H9 (cell line): ENCODE measurements around the gene PLEKHA1. TPM values are rescaled to one million over a fixed set of nuclear protein-coding genes. Genes with fewer than 3 reads are reported as not detected.

Experiments
- DNase-seq: peaks from one replicate; pipeline ENCODE4 v3.0.0-alpha.2; 2017
- H2AFZ ChIP-seq: one replicate; pipeline ENCODE4 v1.6.1; 2013; ENCODE audit warnings: mild to moderate bottlenecking, low read length, control low read depth, moderate library complexity
- H2AK5ac ChIP-seq: 2 replicates; pipeline ENCODE4 v1.6.1; 2013; ENCODE audit warnings: low read length, control low read depth, mixed read lengths; ENCODE audit not compliant: insufficient read length
- H2BK120ac ChIP-seq: one replicate; pipeline ENCODE4 v1.6.1; 2013; ENCODE audit warnings: low read depth, mild to moderate bottlenecking, low read length, control low read depth, inconsistent platforms; ENCODE audit not compliant: poor library complexity, severe bottlenecking
- H2BK12ac ChIP-seq: 2 replicates; pipeline ENCODE4 v1.6.1; 2013; ENCODE audit warnings: low read length, control low read depth, mixed read lengths, low read depth; ENCODE audit not compliant: insufficient read length
- H2BK15ac ChIP-seq: 2 replicates; pipeline ENCODE4 v1.6.1; 2013; ENCODE audit warnings: low read depth, low read length, control low read depth
- H2BK20ac ChIP-seq: one replicate; pipeline ENCODE4 v1.6.1; 2013; ENCODE audit warnings: low read depth, mild to moderate bottlenecking, low read length, control low read depth, inconsistent platforms; ENCODE audit not compliant: poor library complexity, severe bottlenecking
- H2BK5ac ChIP-seq: 2 replicates; pipeline ENCODE4 v1.6.1; 2013; ENCODE audit warnings: low read length, control low read depth, mixed read lengths; ENCODE audit not compliant: insufficient read length
- H3K14ac ChIP-seq: 2 replicates; pipeline ENCODE4 v1.6.1; 2013; ENCODE audit warnings: low read length, control low read depth; ENCODE audit not compliant: insufficient read depth
- H3K18ac ChIP-seq: 2 replicates; pipeline ENCODE4 v1.6.1; 2013; ENCODE audit warnings: low read depth, mild to moderate bottlenecking, mixed read lengths, low read length, control low read depth; ENCODE audit not compliant: insufficient read length
- H3K23ac ChIP-seq: 2 replicates; pipeline ENCODE4 v1.6.1; 2013; ENCODE audit warnings: low read length, control low read depth, mixed read lengths, low read depth; ENCODE audit not compliant: insufficient read length
- H3K23me2 ChIP-seq: 2 replicates; pipeline ENCODE4 v1.6.1; 2013; ENCODE audit warnings: low read depth, mild to moderate bottlenecking, mixed read lengths, low read length, control low read depth; ENCODE audit not compliant: insufficient read length, poor library complexity, severe bottlenecking
- H3K27ac ChIP-seq: 2 replicates; pipeline ENCODE4 v1.5.1; 2013; ENCODE audit warnings: low read length, control low read depth, mixed read lengths, low read depth; ENCODE audit not compliant: insufficient read length
- H3K27me3 ChIP-seq: 2 replicates; pipeline ENCODE4 v1.6.1; 2013; ENCODE audit warnings: low read length, control low read depth, inconsistent platforms; ENCODE audit not compliant: insufficient read depth
- H3K4ac ChIP-seq: 2 replicates; pipeline ENCODE4 v1.6.1; 2013; ENCODE audit warnings: low read depth, mild to moderate bottlenecking, control low read depth, inconsistent platforms, low read length, moderate library complexity
- H3K4me1 ChIP-seq: 2 replicates; pipeline ENCODE4 v1.6.1; 2013; ENCODE audit warnings: low read length, control low read depth, inconsistent platforms; ENCODE audit not compliant: insufficient read depth
- H3K4me2 ChIP-seq: 2 replicates; pipeline ENCODE4 v1.6.1; 2013; ENCODE audit warnings: low read length, control low read depth, mixed read lengths; ENCODE audit not compliant: insufficient read length, insufficient read depth
- H3K56ac ChIP-seq: 2 replicates; pipeline ENCODE4 v1.6.1; 2013; ENCODE audit warnings: low read depth, mild to moderate bottlenecking, mixed read lengths, low read length, control low read depth; ENCODE audit not compliant: insufficient read length
- H3K79me1 ChIP-seq: 2 replicates; pipeline ENCODE4 v1.6.1; 2013; ENCODE audit warnings: low read depth, mild to moderate bottlenecking, moderate library complexity, low read length, control low read depth, inconsistent platforms; ENCODE audit not compliant: insufficient read depth, poor library complexity, severe bottlenecking
- H3K79me2 ChIP-seq: 2 replicates; pipeline ENCODE4 v1.6.1; 2013; ENCODE audit warnings: low read length, control low read depth, inconsistent platforms; ENCODE audit not compliant: insufficient read depth
- H3K9ac ChIP-seq: 2 replicates; pipeline ENCODE4 v1.6.1; 2013; ENCODE audit warnings: low read length, control low read depth, mixed read lengths; ENCODE audit not compliant: insufficient read length; ENCODE audit errors: extremely low read depth
- H3K9me3 ChIP-seq: one replicate; pipeline ENCODE4 v1.6.1; 2013; ENCODE audit warnings: low read depth, low read length, inconsistent platforms; ENCODE audit not compliant: control insufficient read depth
- H3T11ph ChIP-seq: one replicate; pipeline ENCODE4 v1.6.1; 2013; ENCODE audit warnings: mild to moderate bottlenecking, low read length, control low read depth, inconsistent platforms
- H4K20me1 ChIP-seq: one replicate; pipeline ENCODE4 v1.6.1; 2013; ENCODE audit not compliant: control insufficient read depth, insufficient read length, insufficient read depth
- H4K5ac ChIP-seq: 2 replicates; pipeline ENCODE4 v1.6.1; 2013; ENCODE audit warnings: low read depth, mild to moderate bottlenecking, mixed read lengths, low read length, control low read depth; ENCODE audit not compliant: insufficient read length
- H4K8ac ChIP-seq: replicated peaks from 2 replicates; pipeline ENCODE4 v1.6.1; 2013; ENCODE audit warnings: low read length, control low read depth, mixed read lengths, low read depth; ENCODE audit not compliant: insufficient read length
- H4K91ac ChIP-seq: 2 replicates; pipeline ENCODE4 v1.6.1; 2013; ENCODE audit warnings: low read depth, mild to moderate bottlenecking, moderate library complexity, mixed read lengths, low read length, control low read depth; ENCODE audit not compliant: insufficient read length
- H3K27ac Mint-ChIP-seq, 3 experiments: 2 replicates in 2 of 3; 3 replicates in 1 of 3; pipeline ENCODE4 v1.8.0; 2020 to 2021; ENCODE audit warnings: mixed read lengths in 3 of 3, mild to moderate bottlenecking in 1 of 3, moderate library complexity in 1 of 3
- H3K27me3 Mint-ChIP-seq: 2 replicates; pipeline ENCODE4 v1.8.0; 2021; ENCODE audit warnings: low read depth, mild to moderate bottlenecking, moderate library complexity, mixed read lengths
- H3K36me3 Mint-ChIP-seq, 3 experiments: 2 replicates in 2 of 3; 3 replicates in 1 of 3; pipeline ENCODE4 v1.8.0; 2020 to 2021; ENCODE audit warnings: low read depth in 3 of 3, mixed read lengths in 3 of 3; ENCODE audit not compliant: insufficient read depth in 1 of 3
- H3K4me1 Mint-ChIP-seq, 2 experiments: 2 replicates each; pipeline ENCODE4 v1.8.0; 2020; ENCODE audit warnings: mixed read lengths in 2 of 2
- H3K4me3 Mint-ChIP-seq, 2 experiments: 2 replicates in 1 of 2; 3 replicates in 1 of 2; pipeline ENCODE4 v1.8.0; 2020 to 2021; ENCODE audit warnings: mild to moderate bottlenecking in 2 of 2, mixed read lengths in 2 of 2, moderate library complexity in 1 of 2
- H3K9me3 Mint-ChIP-seq, 2 experiments: 2 replicates in 1 of 2; 3 replicates in 1 of 2; pipeline ENCODE4 v1.8.0; 2020; ENCODE audit warnings: mild to moderate bottlenecking in 2 of 2, mixed read lengths in 2 of 2, moderate library complexity in 1 of 2
- WGBS: extraction: QIAGEN DNeasy Blood & Tissue Kit; methylation state at CpG from one replicate; pipeline ENCODE4 v1.1.7; 2013; ENCODE audit warnings: missing lambda C conversion rate, low lambda C conversion rate, mixed read lengths; ENCODE audit not compliant: insufficient read length; ENCODE audit errors: extremely low coverage; 5-methylcytosine and 5-hydroxymethylcytosine counted together
- total RNA-seq: library from RNA; stranded (reverse); gene quantifications from 2 replicates; pipeline ENCODE4 v1.2.1, GENCODE V29; 2021
- TF ChIP-seq, protein P1 (sequence below): fragments of 200-600 bp; sonication (generic); conservative IDR thresholded peaks from 3 replicates; pipeline ENCODE4 v1.8.0; 2021; ENCODE audit warnings: antibody characterized with exemption, mild to moderate bottlenecking

PLEKHA1 gene
- total RNA-seq, 1 experiment from 2014 or later = 32.7 TPM

DNA sequence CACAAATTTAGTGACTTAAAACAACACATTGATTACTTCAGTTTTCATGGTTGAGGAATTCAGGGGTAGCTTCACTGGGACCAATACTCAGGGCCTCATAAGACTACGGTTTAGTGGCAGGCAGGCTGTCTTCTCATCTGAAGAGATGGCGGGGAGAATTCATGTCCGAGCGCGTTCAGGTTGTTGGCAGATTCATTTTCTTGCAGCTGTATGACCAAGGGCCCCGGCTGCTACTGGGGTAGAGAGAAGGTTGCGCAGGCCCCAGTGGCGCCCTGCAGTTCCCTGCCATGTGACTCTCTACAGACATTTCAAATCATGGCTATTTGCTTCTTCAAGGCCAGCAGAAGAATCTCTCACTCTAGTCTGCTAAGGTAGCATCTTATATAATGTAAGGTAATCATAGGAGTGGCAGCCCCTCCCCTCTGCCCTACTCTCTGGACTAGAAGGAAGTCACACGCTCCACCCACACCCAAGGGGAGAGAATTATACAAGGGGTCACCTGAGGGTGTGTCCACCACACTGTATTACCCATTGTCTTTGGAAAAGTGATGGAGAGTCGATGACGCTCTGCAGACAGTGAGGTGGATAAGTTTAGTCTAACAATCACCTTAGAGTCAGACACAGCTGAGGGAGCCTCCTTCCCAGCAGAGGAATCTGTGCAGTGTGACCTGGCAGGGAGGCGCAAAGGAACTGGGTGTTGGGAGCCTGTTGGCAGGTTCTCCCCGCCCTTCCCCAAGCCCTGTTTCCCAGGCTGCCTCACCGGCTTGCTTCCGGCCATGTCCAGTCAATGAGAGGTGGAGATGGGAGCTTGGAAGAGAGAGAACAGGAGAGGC is 35.7 kb upstream of the PLEKHA1 start:
- Histone ChIP-seq H2BK120ac (no peak overlapping the region), H2BK15ac (no peak overlapping the region), H4K5ac (no peak overlapping the region), H3K27ac (no peak overlapping the region), H3K4me1 (peaks cover 6% of the 10 kb centered on the region; the same call in 1 of the 2 replicates), H3K79me1 (no peaks in the 10 kb centered on the region), H2AK5ac (no peak overlapping the region), H3K14ac (no peak overlapping the region), H3K23me2 (no peaks in the 10 kb centered on the region), H2AFZ (no peak overlapping the region), H3K9me3 (no peaks in the 10 kb centered on the region), H2BK12ac (no peak overlapping the region), H3K23ac (no peak overlapping the region), H3K27me3 (no peaks in the 10 kb centered on the region), H4K20me1 (no peaks in the 10 kb centered on the region), H3K79me2 (no peaks in the 10 kb centered on the region), H3K9ac (no peak overlapping the region), H4K91ac (no peak overlapping the region), H2BK5ac (no peak overlapping the region), H3K56ac (no peak overlapping the region), H3K4ac (no peak overlapping the region), H3K4me2 (no peak overlapping the region), H3K18ac (no peak overlapping the region), H4K8ac (no peak overlapping the region), H3T11ph (no peak overlapping the region), H2BK20ac (no peak overlapping the region)
- no peak overlapping the region for H3K27ac Mint-ChIP-seq
- H3K9me3 Mint-ChIP-seq = peaks cover 2 to 4% of the 10 kb centered on the region in 2 experiments; a peak in 3 of 5 replicates
- H3K4me3 Mint-ChIP-seq = no peak overlapping the region
- no CpG with 5 or more reads among the region's 15 CpGs for WGBS
- H3K36me3 Mint-ChIP-seq = no peaks in the 10 kb centered on the region; a peak in 1 of 7 replicates
- peaks cover 36 to 44% of the 10 kb centered on the region in 2 experiments for H3K4me1 Mint-ChIP-seq
- no peaks in the 10 kb centered on the region for H3K27me3 Mint-ChIP-seq
- no peak for DNase-seq
- TF ChIP-seq, protein P1, sequence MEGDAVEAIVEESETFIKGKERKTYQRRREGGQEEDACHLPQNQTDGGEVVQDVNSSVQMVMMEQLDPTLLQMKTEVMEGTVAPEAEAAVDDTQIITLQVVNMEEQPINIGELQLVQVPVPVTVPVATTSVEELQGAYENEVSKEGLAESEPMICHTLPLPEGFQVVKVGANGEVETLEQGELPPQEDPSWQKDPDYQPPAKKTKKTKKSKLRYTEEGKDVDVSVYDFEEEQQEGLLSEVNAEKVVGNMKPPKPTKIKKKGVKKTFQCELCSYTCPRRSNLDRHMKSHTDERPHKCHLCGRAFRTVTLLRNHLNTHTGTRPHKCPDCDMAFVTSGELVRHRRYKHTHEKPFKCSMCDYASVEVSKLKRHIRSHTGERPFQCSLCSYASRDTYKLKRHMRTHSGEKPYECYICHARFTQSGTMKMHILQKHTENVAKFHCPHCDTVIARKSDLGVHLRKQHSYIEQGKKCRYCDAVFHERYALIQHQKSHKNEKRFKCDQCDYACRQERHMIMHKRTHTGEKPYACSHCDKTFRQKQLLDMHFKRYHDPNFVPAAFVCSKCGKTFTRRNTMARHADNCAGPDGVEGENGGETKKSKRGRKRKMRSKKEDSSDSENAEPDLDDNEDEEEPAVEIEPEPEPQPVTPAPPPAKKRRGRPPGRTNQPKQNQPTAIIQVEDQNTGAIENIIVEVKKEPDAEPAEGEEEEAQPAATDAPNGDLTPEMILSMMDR = no peak
